Small intestine (tissue), 7 donors: ENCODE measurements around the gene RASA3. TPM values are rescaled to one million over a fixed set of nuclear protein-coding genes. Genes with fewer than 3 reads are reported as not detected.
"Not testable (repeated sequence)": the region's sequence is repeated elsewhere in the genome, so short reads cannot be mapped to it uniquely, and the experiment has no call there.

Source experiments
- DNase-seq, 2 donors: peaks; one replicate each; pipeline versions ENCODE4 v3.0.0 to v3.0.0-alpha.2; 2013
- FAIRE-seq: peaks from 2 replicates; lab custom pipeline; 2012; peaks lifted over from hg19 to GRCh38; lab: Jason Lieb, UNC
- H3K27ac ChIP-seq, 3 donors: one replicate each; pipeline ENCODE4 v1.5.1; 2013; ENCODE audit warnings: low read length in 2 of 3, mild to moderate bottlenecking in 2 of 3, control low read depth in 1 of 3, inconsistent platforms in 1 of 3, low read depth in 1 of 3, moderate library complexity in 1 of 3
- H3K27me3 ChIP-seq, 3 donors: one replicate each; pipeline ENCODE4 v1.6.1; 2013; ENCODE audit warnings: low read length in 3 of 3, inconsistent platforms in 1 of 3; ENCODE audit not compliant: control insufficient read depth in 3 of 3, insufficient read depth in 3 of 3
- H3K36me3 ChIP-seq, 3 donors: one replicate each; pipeline ENCODE4 v1.6.1; 2013; ENCODE audit warnings: low read length in 3 of 3, inconsistent platforms in 1 of 3, low read depth in 1 of 3, mild to moderate bottlenecking in 1 of 3, moderate library complexity in 1 of 3; ENCODE audit not compliant: control insufficient read depth in 3 of 3, insufficient read depth in 2 of 3
- H3K4me1 ChIP-seq, 3 donors: one replicate each; pipeline ENCODE4 v1.6.1; 2013; ENCODE audit warnings: low read length in 2 of 3, inconsistent platforms in 1 of 3, low read depth in 1 of 3, mild to moderate bottlenecking in 1 of 3, moderate library complexity in 1 of 3; ENCODE audit not compliant: control insufficient read depth in 3 of 3, insufficient read depth in 2 of 3
- H3K4me3 ChIP-seq, 3 donors: one replicate each; pipeline ENCODE4 v1.5.1; 2013; ENCODE audit warnings: low read length in 3 of 3, control low read depth in 1 of 3, inconsistent platforms in 1 of 3, low read depth in 1 of 3, mild to moderate bottlenecking in 1 of 3, moderate library complexity in 1 of 3
- H3K9me3 ChIP-seq, 2 donors: one replicate each; pipeline ENCODE4 v1.6.1; 2013; ENCODE audit warnings: low read depth in 1 of 2, low read length in 1 of 2; ENCODE audit not compliant: control insufficient read depth in 2 of 2, insufficient read depth in 1 of 2
- WGBS, 3 donors: extraction: QIAGEN DNeasy Blood & Tissue Kit; methylation state at CpG; one replicate each; pipeline ENCODE4 v1.1.7; 2013; 5-methylcytosine and 5-hydroxymethylcytosine counted together
- polyA plus RNA-seq, 4 donors: library from polyadenylated mRNA; stranded (reverse) in 3 of 4; unstranded in 1 of 4; fragments of 200-250 nt in 3 of 4; fragments of 120-200 nt in 1 of 4; gene quantifications; one replicate each; pipeline versions ENCODE4 v1.2.1 to v1.2.3, GENCODE V29; 2013
- donor health status: healthy with polysubstance abuse.
- donor health status: control.
- donor health status: control.
- donor health status: Bipolar disorder and iron deficiency.
- donor health status: healthy.

RASA3 gene
- polyA plus RNA-seq, 4 donors: 2.0 to 7.2 (median 6.5) TPM

DNA sequence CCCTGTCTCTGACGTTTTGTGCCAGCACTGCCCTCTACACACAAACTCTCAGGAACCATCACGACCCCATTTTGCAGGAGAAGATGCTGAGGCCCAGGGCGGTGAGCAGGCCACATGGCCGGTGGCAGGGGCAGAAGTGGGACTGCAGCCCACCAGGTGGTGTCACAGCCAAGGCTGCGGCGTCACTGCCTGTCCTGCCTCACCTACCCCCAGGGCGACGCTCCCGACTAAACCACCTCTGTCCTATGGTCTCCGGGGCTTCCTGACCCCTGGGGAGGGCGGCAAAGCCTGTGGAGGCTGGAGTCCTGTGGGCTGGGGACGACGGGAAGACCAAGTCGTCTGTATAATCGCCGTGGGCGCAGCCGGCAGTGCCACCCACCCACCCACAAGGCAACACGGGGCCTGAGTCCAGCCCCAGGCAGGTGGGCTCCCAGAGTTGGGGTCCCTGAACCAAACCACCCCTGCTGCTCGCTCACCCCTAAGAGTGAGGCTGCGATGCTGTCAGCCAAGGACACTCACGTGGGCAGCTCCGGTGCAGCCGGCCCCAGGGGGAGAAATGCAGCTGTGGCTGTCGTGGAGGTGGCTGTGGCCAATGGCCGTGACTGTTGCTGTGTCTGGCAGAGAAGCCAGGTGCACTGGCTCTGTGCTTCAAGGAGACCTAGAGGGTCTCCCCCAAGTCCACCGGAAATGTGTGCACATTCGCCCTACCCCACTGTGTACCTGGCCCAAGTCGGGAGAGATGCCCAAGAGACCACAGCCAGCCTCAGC is 29.7 kb downstream of the RASA3 start:
- Histone ChIP-seq H3K4me1 (no peaks in the 10 kb centered on the region), H3K9me3 (peaks cover 0 to 4% of the 10 kb centered on the region in 2 donors), H3K27me3 (no peaks in the 10 kb centered on the region), H3K36me3 (peaks cover 0 to 7% (median 0%) of the 10 kb centered on the region in 3 donors), H3K27ac (no peak overlapping the region), H3K4me3 (no peak overlapping the region)
- WGBS, 3 donors: 91 to 93% (median 92%) methylated on average over 28 to 29 of the region's 29 CpGs
- FAIRE-seq (no peak), DNase-seq (no peak)

DNA sequence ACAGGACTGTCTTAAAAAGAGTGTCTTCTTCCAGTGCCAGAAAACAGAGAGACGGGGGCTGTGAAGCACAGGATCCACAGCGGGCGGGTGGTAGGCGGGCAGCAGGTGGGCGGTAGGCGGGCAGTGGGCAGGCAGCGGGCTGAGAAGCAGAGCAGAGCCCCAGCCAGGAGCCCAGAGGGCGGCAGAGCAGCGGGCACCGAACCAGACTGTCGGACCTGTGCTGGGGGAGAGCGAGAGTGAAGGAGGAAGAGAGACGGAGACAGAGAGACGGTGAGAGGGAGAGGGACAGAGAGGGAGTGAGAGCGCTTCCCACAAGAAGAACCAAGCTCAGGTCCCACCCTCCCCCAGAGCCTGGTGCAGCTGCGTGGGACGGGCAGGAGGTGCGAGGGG is 30.3 kb downstream of the RASA3 start:
- Histone ChIP-seq H3K9me3 (peaks cover 0 to 4% of the 10 kb centered on the region in 2 donors), H3K36me3 (peaks cover 0 to 12% (median 0%) of the 10 kb centered on the region in 3 donors), H3K4me3 (no peak overlapping the region), H3K27me3 (no peaks in the 10 kb centered on the region), H3K27ac (no peak overlapping the region), H3K4me1 (no peaks in the 10 kb centered on the region)
- FAIRE-seq (no peak), DNase-seq (no peak)
- WGBS, 3 donors: 91 to 95% (median 93%) methylated on average over 17 to 18 of the region's 18 CpGs

DNA sequence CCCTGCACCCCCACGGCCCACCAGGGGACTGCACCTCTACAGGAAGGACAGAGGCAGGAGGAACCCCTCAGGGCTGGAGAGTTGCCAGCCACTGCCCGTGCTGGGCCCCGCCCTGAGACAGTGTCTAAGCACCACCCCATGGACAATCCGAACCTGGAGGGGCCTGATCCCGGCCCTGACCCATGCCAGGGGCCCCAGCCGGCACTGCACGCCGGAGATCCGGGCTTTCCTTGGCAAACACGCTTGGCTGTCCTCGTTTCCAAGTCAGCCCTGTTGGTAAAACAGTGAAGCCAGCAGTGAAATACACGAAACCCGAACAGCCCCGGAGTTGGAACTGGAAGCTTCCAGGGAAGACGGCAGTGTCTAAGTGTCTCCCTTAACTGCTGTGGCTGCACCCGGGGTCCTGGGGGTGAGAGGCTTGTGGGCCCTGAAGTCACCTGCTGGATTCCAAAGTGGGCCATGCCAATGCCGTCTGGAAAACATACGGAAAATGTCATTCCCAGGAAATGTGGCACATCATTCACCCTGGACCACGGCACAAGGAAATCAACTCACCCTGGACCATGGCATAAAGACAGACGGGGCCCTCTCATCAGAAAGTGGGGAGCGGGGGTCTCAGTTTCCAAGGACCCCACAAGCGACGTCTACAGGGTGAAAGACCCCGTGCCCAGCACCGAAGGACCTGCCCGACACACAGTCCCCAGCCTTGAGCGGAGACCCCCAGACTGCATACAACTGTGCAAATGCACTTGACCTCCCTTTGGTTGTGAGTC is 30.9 kb downstream of the RASA3 start:
- FAIRE-seq: no peak
- no peak for DNase-seq
- 67 to 75% (median 69%) methylated on average over 27 of the region's 27 CpGs for WGBS, 3 donors
- peaks cover 0 to 4% of the 10 kb centered on the region in 2 donors for H3K9me3 ChIP-seq
- H3K27me3 ChIP-seq: no peaks in the 10 kb centered on the region
- H3K27ac ChIP-seq: peak overlapping the region in 1 of 3 donors; percentile 12
- H3K4me1 ChIP-seq: no peaks in the 10 kb centered on the region
- no peak overlapping the region for H3K4me3 ChIP-seq
- H3K36me3 ChIP-seq: peaks cover 0 to 10% (median 0%) of the 10 kb centered on the region in 3 donors

DNA sequence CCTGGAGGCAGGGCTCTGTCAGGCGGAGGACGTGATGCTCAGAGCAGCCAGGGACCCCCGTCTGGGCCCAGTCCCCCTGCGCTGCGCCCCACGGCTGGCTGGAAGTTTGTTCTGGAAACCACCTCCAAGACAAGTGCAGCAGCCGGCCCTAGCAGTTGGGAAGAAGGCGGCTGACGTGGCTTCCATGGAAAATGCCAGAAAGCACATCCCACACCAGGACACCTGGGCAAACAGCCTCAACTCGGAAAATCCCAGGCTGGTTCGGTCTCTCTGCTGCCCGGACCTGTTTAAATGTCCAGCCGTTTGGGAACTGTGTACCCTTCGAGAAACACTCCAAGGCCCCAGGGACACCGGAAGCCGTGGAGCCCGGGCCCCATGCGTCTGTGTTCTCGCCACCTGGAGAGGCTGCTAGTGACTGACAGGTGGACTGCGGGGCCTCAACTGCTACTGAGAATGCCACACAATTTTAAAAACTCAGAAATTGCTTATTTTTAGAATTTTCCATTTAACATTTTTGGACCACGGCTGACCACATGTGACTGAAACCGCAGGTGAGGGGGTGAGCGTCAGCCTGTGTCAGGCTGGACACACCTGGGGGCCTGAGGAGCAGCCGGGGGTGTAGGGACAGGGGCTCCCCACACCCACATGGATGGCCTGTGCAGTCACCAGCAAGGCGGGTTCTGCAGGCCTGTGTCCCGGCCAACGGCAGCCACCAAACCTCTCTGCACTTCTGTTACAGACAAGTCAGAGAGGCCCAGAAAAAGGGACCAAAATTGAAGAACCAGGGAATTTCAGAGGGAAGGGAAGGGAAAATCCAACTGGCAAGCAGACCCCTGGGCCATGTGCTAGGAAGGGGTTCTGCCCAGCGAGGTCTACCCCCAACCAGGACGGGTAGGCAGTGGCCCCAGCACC is 31.7 kb downstream of the RASA3 start:
- WGBS, 3 donors: 73 to 74% (median 73%) methylated on average over 28 to 29 of the region's 29 CpGs

DNA sequence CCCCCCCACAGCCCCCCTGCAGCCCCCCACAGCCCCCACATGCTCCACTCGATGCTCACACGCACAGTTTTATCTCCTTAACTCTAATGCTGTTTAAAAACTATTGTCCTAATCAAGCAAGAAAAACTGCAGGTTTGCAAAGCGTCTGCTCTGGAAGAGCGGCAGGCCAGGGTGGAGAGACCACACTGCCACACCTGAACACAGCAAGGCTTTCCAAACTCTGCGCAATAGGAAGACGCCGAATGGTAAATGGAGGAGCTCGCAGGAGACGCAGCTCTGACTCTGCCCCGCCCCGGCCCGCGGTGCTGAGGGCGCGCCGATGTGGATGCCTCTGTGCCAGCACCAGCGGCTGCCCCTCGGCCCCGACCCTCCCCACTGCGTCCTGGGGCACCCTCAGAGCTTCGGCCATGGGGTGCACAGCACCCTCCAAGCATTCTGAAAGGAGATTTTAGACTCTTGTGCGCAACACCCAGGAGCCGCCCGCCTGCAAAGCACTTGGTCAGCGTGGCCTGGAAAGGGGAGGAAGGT is 32.4 kb downstream of the RASA3 start:
- H3K9me3 ChIP-seq: peaks cover 0 to 4% of the 10 kb centered on the region in 2 donors
- H3K4me3 ChIP-seq: no peak overlapping the region
- H3K36me3 ChIP-seq: peaks cover 0 to 8% (median 0%) of the 10 kb centered on the region in 3 donors
- H3K4me1 ChIP-seq: no peaks in the 10 kb centered on the region
- 33 to 67% (median 65%) methylated on average over 25 of the region's 25 CpGs for WGBS, 3 donors
- H3K27me3 ChIP-seq: no peaks in the 10 kb centered on the region
- no peak for FAIRE-seq
- peak overlapping the region in 1 of 3 donors; percentile 52 for H3K27ac ChIP-seq
- DNase-seq: peak; percentile 14 to 38

More for the DNA sequence above, 31.7 kb downstream of the RASA3 start:
- Histone ChIP-seq H3K36me3 (peaks cover 0 to 10% (median 0%) of the 10 kb centered on the region in 3 donors), H3K4me1 (no peaks in the 10 kb centered on the region), H3K27me3 (no peaks in the 10 kb centered on the region), H3K4me3 (no peak overlapping the region), H3K9me3 (peaks cover 0 to 4% of the 10 kb centered on the region in 2 donors), H3K27ac (peak overlapping the region in 1 of 3 donors; percentile 52)
- FAIRE-seq (no peak), DNase-seq (no peak)

DNA sequence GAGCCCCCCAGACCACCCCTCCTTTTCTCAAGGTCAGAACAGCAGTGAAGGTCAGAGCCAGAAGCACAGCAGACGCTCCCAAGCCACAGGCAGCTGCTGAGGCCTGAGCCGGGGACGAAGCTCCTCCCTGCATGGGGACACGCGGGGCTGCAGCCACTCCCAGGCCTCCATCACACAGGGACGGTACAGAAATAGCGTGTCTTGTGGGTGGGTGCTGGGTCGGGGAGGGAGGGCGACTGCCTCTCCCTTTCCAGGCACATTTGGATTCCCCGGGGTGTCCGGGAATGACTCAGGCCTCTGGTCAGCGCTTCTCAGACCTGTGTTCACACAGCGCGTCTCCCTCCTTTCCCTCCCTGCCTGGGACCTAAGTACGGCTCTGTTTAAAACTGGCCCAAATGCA is 33.2 kb downstream of the RASA3 start:
- H3K9me3 ChIP-seq: peaks cover 0 to under 1% of the 10 kb centered on the region in 2 donors
- FAIRE-seq (no peak), DNase-seq (peak in 1 of 2 donors; percentile 44)
- no peak overlapping the region for H3K27ac ChIP-seq
- H3K27me3 ChIP-seq: no peaks in the 10 kb centered on the region
- H3K36me3 ChIP-seq: peaks cover 0 to 8% (median 0%) of the 10 kb centered on the region in 3 donors
- H3K4me3 ChIP-seq: no peak overlapping the region
- 18 to 27% (median 26%) methylated on average over 13 to 15 of the region's 15 CpGs for WGBS, 3 donors
- H3K4me1 ChIP-seq: no peaks in the 10 kb centered on the region

DNA sequence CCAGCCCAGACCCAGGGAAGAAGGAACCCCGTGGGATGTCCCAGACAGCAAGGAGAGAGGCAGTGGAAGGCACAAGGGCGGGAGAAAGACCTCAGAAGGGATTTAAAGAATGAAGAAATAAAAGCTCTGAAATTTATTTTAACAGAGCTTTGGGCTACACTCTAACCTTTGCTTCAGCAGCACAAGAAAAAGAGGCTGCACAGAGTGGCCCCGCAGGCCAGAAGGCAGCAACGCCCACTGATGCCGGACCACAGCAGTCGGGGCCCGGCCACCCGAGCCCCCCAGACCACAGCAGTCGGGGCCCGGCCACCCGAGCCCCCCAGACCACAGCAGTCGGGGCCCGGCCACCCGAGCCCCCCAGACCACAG is 33.8 kb downstream of the RASA3 start:
- 85 to 86% (median 85%) methylated on average over 8 to 11 of the region's 14 CpGs for WGBS, 3 donors
- H3K36me3 ChIP-seq, FAIRE-seq, H3K4me3 ChIP-seq, H3K4me1 ChIP-seq, H3K9me3 ChIP-seq, DNase-seq, H3K27me3 ChIP-seq: not testable (repeated sequence)
- peak overlapping the region in 1 of 3 donors; percentile 60 for H3K27ac ChIP-seq
